ES-I3 (cell line): ENCODE data around the gene PROM1.

Source experiments
- H3K36me3 ChIP-seq: 2 replicates; pipeline ENCODE4 v1.6.1; 2013; ENCODE audit warnings: mild to moderate bottlenecking, low read length, control low read depth, moderate library complexity; ENCODE audit not compliant: insufficient read depth
- H3K4me1 ChIP-seq: 2 replicates; pipeline ENCODE4 v1.6.1; 2013; ENCODE audit warnings: mild to moderate bottlenecking, control low read depth, low read length; ENCODE audit not compliant: insufficient read depth
- H3K9ac ChIP-seq: 2 replicates; pipeline ENCODE4 v1.6.1; 2013; ENCODE audit warnings: low read depth, mild to moderate bottlenecking, low read length, moderate library complexity
- H3K9me3 ChIP-seq: 2 replicates; pipeline ENCODE4 v1.6.1; 2013; ENCODE audit warnings: mild to moderate bottlenecking, low read length, moderate library complexity; ENCODE audit not compliant: control insufficient read depth, insufficient read depth

The PROM1 gene

GRCh38 chr4:15934259-15934658, 149.6 kb downstream of the PROM1 start:
- Histone ChIP-seq H3K4me1 (peaks cover 7% of the 10 kb centered on the region), H3K9me3 (no peaks in the 10 kb centered on the region), H3K9ac (no peak overlapping the region), H3K36me3 (no peaks in the 10 kb centered on the region; the same call in 1 of the 2 replicates)

- Histone ChIP-seq H3K9me3 (no peaks in the 10 kb centered on the region), H3K9ac (no peak overlapping the region), H3K36me3 (no peaks in the 10 kb centered on the region; the same call in 1 of the 2 replicates), H3K4me1 (no peaks in the 10 kb centered on the region)
These were observed 152.2 kb downstream of the PROM1 start for GRCh38 chr4:15931451-15932210.

GRCh38 chr4:15930314-15930713, 153.5 kb downstream of the PROM1 start:
- no peaks in the 10 kb centered on the region; the same call in 1 of the 2 replicates for H3K36me3 ChIP-seq
- no peak overlapping the region for H3K9ac ChIP-seq
- no peaks in the 10 kb centered on the region for H3K4me1 ChIP-seq
- no peaks in the 10 kb centered on the region for H3K9me3 ChIP-seq

- H3K9me3 ChIP-seq, result no peaks in the 10 kb centered on the region
- H3K4me1 ChIP-seq, result no peaks in the 10 kb centered on the region
- H3K36me3 ChIP-seq, result no peaks in the 10 kb centered on the region; the same call in 1 of the 2 replicates
- no peak overlapping the region for H3K9ac ChIP-seq
These were observed 154.3 kb downstream of the PROM1 start for GRCh38 chr4:15929540-15929939.

GRCh38 chr4:15928883-15929282, 154.9 kb downstream of the PROM1 start:
- Histone ChIP-seq H3K9ac (no peak overlapping the region), H3K4me1 (no peaks in the 10 kb centered on the region), H3K9me3 (no peaks in the 10 kb centered on the region), H3K36me3 (no peaks in the 10 kb centered on the region; the same call in 1 of the 2 replicates)

GRCh38 chr4:15926486-15926885, 157.3 kb downstream of the PROM1 start:
- Histone ChIP-seq H3K36me3 (no peaks in the 10 kb centered on the region), H3K9ac (no peak overlapping the region), H3K4me1 (no peaks in the 10 kb centered on the region), H3K9me3 (no peaks in the 10 kb centered on the region)

GRCh38 chr4:15925830-15926229, 158.0 kb downstream of the PROM1 start:
- H3K4me1 ChIP-seq, result no peaks in the 10 kb centered on the region
- no peak overlapping the region for H3K9ac ChIP-seq
- H3K9me3 ChIP-seq, result no peaks in the 10 kb centered on the region
- no peaks in the 10 kb centered on the region for H3K36me3 ChIP-seq

GRCh38 chr4:15921592-15921932, 162.3 kb downstream of the PROM1 start:
- H3K9me3 ChIP-seq, result no peaks in the 10 kb centered on the region
- H3K9ac ChIP-seq, result no peak overlapping the region
- H3K36me3 ChIP-seq, result no peaks in the 10 kb centered on the region
- H3K4me1 ChIP-seq, result no peaks in the 10 kb centered on the region

- H3K9me3 ChIP-seq, result no peaks in the 10 kb centered on the region
- no peaks in the 10 kb centered on the region for H3K36me3 ChIP-seq
- H3K4me1 ChIP-seq, result no peaks in the 10 kb centered on the region
- H3K9ac ChIP-seq, result no peak overlapping the region
These were observed 162.9 kb downstream of the PROM1 start for GRCh38 chr4:15920723-15921591.

GRCh38 chr4:15918484-15919129, 165.2 kb downstream of the PROM1 start:
- no peaks in the 10 kb centered on the region; the same call in 1 of the 2 replicates for H3K4me1 ChIP-seq
- no peak overlapping the region for H3K9ac ChIP-seq
- no peaks in the 10 kb centered on the region for H3K36me3 ChIP-seq
- H3K9me3 ChIP-seq, result no peaks in the 10 kb centered on the region; the same call in 1 of the 2 replicates
